GM12878 (cell line): ENCODE results near the gene CATSPERZ. TPM values are rescaled to one million over a fixed set of nuclear protein-coding genes. Genes with fewer than 3 reads are reported as not detected.
A peak's percentile ranks its signal among the peaks of the same experiment; 100 is the strongest.

Experiments
- ATAC-seq: fragments of 200-7000 bp; cut with Tn5 transposase; 3 replicates; pipeline ENCODE4 v1.9.1; 2020; ENCODE audit warnings: mild to moderate bottlenecking, moderate library complexity
- BruUV-seq: library from RNA; stranded (reverse); fragments of 400-500 nt; replicated peaks from 2 replicates; lab custom pipeline; 2021; lab: Mats Ljungman, UMichigan
- CTCF ChIA-PET: fragments of 300-600 bp; sonication (Branson Sonifier 250); formaldehyde crosslinking; extraction: SDS; loops from one replicate; lab custom pipeline; 2021; ENCODE audit warnings: inconsistent platforms; lab: Yijun Ruan, JAX
- POLR2A ChIA-PET: fragments of 350-600 bp; formaldehyde crosslinking; extraction: SDS; loops from one replicate; lab custom pipeline; 2021; ENCODE audit warnings: inconsistent platforms; lab: Charles Lee
- RAD21 ChIA-PET: fragments of 300-600 bp; sonication (Branson Sonifier 250); formaldehyde crosslinking; loops from one replicate; lab custom pipeline; 2023; ENCODE audit warnings: antibody characterized with exemption; ENCODE audit not compliant: unreplicated experiment; lab: Charles Lee
- SMC1A ChIA-PET: fragments of 300-600 bp; sonication (Branson Sonifier 250); formaldehyde crosslinking; loops from one replicate; lab custom pipeline; 2023; ENCODE audit not compliant: unreplicated experiment, uncharacterized antibody; lab: Charles Lee
- DNase-seq: peaks from one replicate; pipeline ENCODE4 v3.0.0-alpha.2; 2011; ENCODE audit warnings: low read depth, low spot score
- FAIRE-seq: peaks from 3 replicates; lab custom pipeline; 2011; peaks lifted over from hg19 to GRCh38; lab: Jason Lieb, UNC
- H2AFZ ChIP-seq: 2 replicates; pipeline ENCODE4 v1.6.0; 2011; ENCODE audit warnings: low read depth, low read length, control low read depth; ENCODE audit not compliant: control insufficient read depth
- H3K27ac ChIP-seq: 2 replicates; pipeline ENCODE4 v1.5.1; 2011; ENCODE audit warnings: control low read depth; ENCODE audit not compliant: control insufficient read depth, insufficient read depth
- H3K27me3 ChIP-seq, 2 experiments: replicated peaks in 1 of 2; 2 replicates each; pipeline versions ENCODE4 v1.6.0 to v1.6.1; 2011; ENCODE audit warnings: low read length in 1 of 2; ENCODE audit not compliant: control insufficient read depth in 2 of 2, insufficient read depth in 2 of 2
- H3K36me3 ChIP-seq, 2 experiments: 2 replicates each; pipeline ENCODE4 v1.5.1; 2011; ENCODE audit warnings: low read length in 1 of 2; ENCODE audit not compliant: control insufficient read depth in 2 of 2, insufficient read depth in 2 of 2
- H3K4me1 ChIP-seq: 2 replicates; pipeline ENCODE4 v1.6.1; 2011; ENCODE audit warnings: mild to moderate bottlenecking, low read length, moderate library complexity, mixed read lengths; ENCODE audit not compliant: control insufficient read depth, insufficient read depth
- H3K4me2 ChIP-seq: 2 replicates; pipeline ENCODE4 v1.6.0; 2011; ENCODE audit warnings: control low read depth; ENCODE audit not compliant: control insufficient read depth, insufficient read depth
- H3K4me3 ChIP-seq: fragments of 200-600 bp; sonication (generic); 2 replicates; pipeline ENCODE4 v1.5.1; 2016
- H3K79me2 ChIP-seq: 2 replicates; pipeline ENCODE4 v1.6.0; 2011; ENCODE audit warnings: low read length; ENCODE audit not compliant: control insufficient read depth, insufficient read depth
- H3K9ac ChIP-seq: 2 replicates; pipeline ENCODE4 v1.8.0; 2011; ENCODE audit warnings: low read length, control low read depth, mixed read lengths; ENCODE audit not compliant: control insufficient read depth, insufficient read depth
- H3K9me3 ChIP-seq: replicated peaks from 3 replicates; pipeline ENCODE4 v1.5.1; 2011; ENCODE audit warnings: mild to moderate bottlenecking, low read length; ENCODE audit not compliant: control insufficient read depth, insufficient read depth
- H4K20me1 ChIP-seq: 2 replicates; pipeline ENCODE4 v1.6.0; 2011; ENCODE audit not compliant: control insufficient read depth, insufficient read depth
- BACH1 ChIP-seq: fragments of 450-650 bp; IDR thresholded peaks from 2 replicates; pipeline ENCODE4 v1.6.1; 2017; ENCODE audit warnings: mild to moderate bottlenecking, borderline replicate concordance
- CUX1 ChIP-seq: IDR thresholded peaks from 2 replicates; pipeline ENCODE4 v1.6.1; 2012; ENCODE audit warnings: improper control_type of control experiment, low read depth, low read length; ENCODE audit not compliant: insufficient replicate concordance
- E2F4 ChIP-seq: IDR thresholded peaks from 2 replicates; pipeline ENCODE4 v1.6.1; 2012; ENCODE audit warnings: low read depth, low read length, improper control_type of control experiment
- NFIC ChIP-seq: IDR thresholded peaks from 2 replicates; pipeline ENCODE4 v1.6.1; 2012; ENCODE audit warnings: low read depth, mild to moderate bottlenecking, inconsistent platforms, low read length, moderate library complexity
- NR2C1 ChIP-seq: fragments of 450-650 bp; IDR thresholded peaks from 2 replicates; pipeline ENCODE4 v1.6.1; 2017; ENCODE audit warnings: antibody characterized with exemption, mild to moderate bottlenecking, moderate library complexity
- SRF ChIP-seq, 2 experiments: IDR thresholded peaks; 2 replicates each; pipeline ENCODE4 v1.6.1; 2011; ENCODE audit warnings: low read depth in 2 of 2, low read length in 2 of 2, mild to moderate bottlenecking in 1 of 2, moderate library complexity in 1 of 2
- ZNF274 ChIP-seq: IDR thresholded peaks from one replicate; pipeline ENCODE4 v1.8.0; 2011; ENCODE audit not compliant: insufficient read length, insufficient read depth
- WGBS: methylation state at CpG from one replicate; pipeline ENCODE4 v1.1.6; 2016; ENCODE audit warnings: low lambda C conversion rate; ENCODE audit not compliant: insufficient replicate concordance, insufficient coverage; ENCODE audit errors: missing lambda C conversion rate; 5-methylcytosine and 5-hydroxymethylcytosine counted together
- in situ Hi-C: fragments of 300-500 bp; cut with MboI; formaldehyde crosslinking; loops from 9 replicates; pipeline ENCODE4 v1.14.3; 2018; ENCODE audit warnings: mixed read lengths
- intact Hi-C: fragments of 100-400 bp; cut with micrococcal nuclease; formaldehyde crosslinking; loops from one replicate; pipeline ENCODE4 v1.14.2; 2022; ENCODE audit not compliant: unreplicated experiment
- polyA plus RNA-seq, 11 experiments: library from polyadenylated mRNA; depleted of rRNA in 4 of 11; unstranded in 6 of 11; stranded (reverse) in 5 of 11; fragments of >200 nt; fragmentation: Nextera tagmentation in 4 of 11; fragmentation: Illumina TruSeq in 1 of 11; extraction: Ambion mirVana in 4 of 11; extraction: Trizol in 1 of 11; gene quantifications; 1 replicate in 1 of 11; 2 replicates in 10 of 11; pipeline versions ENCODE4 v1.2.1 to v1.2.3, GENCODE V29; 2011 to 2016; ENCODE audit warnings: inconsistent platforms in 2 of 11, missing spikeins in 2 of 11, low read depth in 1 of 11
- total RNA-seq, 4 experiments: library from RNA; depleted of rRNA in 3 of 4; stranded (reverse); fragments of >200 nt in 3 of 4; fragmentation: Illumina TruSeq in 1 of 4; extraction: Trizol in 1 of 4; gene quantifications; 2 replicates each; pipeline versions ENCODE4 v1.2.1 to v1.2.3, GENCODE V29; 2013 to 2021
- TF ChIP-seq, protein P1 (sequence below): fragments of 150-350 bp; IDR thresholded peaks from 2 replicates; pipeline ENCODE4 v1.6.1; 2014; ENCODE audit warnings: mild to moderate bottlenecking, low read depth, low read length
- TF ChIP-seq, protein P2 (sequence below): fragments of 450-650 bp; IDR thresholded peaks from 2 replicates; pipeline ENCODE4 v1.6.1; 2017; ENCODE audit warnings: mild to moderate bottlenecking
- TF ChIP-seq, protein P3 (sequence below): fragments of 450-650 bp; conservative IDR thresholded peaks from 2 replicates; pipeline ENCODE4 v1.6.1; 2017; ENCODE audit warnings: mild to moderate bottlenecking, moderate library complexity

Gene CATSPERZ
- total and polyA plus RNA-seq, 10 of the 15 experiments (the other 5 are each of a cell fraction or from before 2014, with no cell fraction given) = 0.12 to 0.31 TPM; not detected in 8

DNA sequence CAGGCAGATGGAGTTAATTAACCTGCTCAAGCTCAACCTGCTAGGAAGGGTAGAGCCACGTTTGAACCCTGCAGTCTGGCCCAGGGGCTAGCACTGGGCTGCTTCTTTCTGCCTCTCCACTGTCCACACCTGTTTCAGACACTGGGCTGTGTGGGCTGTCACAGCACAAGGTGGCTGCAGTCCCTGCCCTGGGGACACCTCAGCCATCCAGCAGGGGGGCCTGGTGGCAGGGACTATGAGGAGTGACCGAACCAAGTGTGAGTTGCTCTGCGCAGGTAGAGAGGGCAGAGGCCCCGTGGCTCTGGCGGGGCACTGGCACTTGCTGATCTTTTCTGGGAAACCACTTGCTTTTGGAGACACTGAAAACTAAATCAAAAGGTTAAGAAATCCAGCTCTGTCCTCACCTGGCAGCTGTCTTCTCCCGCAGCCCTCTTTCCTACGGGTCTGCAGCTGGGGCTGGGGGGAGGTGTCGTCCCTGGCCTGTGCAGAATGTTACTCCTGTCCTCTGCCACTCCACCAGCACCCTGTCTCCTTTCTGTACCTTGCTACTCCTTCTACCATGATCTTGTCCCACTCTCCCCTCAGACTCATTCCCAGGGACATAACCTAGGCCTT is 21.5 kb upstream of the CATSPERZ start:
- Histone ChIP-seq H3K27ac (no peak overlapping the region), H3K4me3 (no peak overlapping the region), H4K20me1 (no peaks in the 10 kb centered on the region; the same call in 1 of the 2 replicates), H3K4me2 (no peak overlapping the region), H2AFZ (no peak overlapping the region), H3K27me3 (no peaks in the 10 kb centered on the region), H3K4me1 (no peaks in the 10 kb centered on the region), H3K79me2 (peaks cover 3% of the 10 kb centered on the region; the same call in 1 of the 2 replicates), H3K9me3 (no peaks in the 10 kb centered on the region), H3K9ac (no peak overlapping the region), H3K36me3 (peaks cover 0 to 3% of the 10 kb centered on the region in 2 experiments; a peak in 1 of 4 replicates)
- ChIA-PET SMC1A (interaction anchor here (0.6 to 1.8 kb wide), 3 partner anchors 9 to 432 kb away, joined by 3 to 7 read pairs (median 3); no protein-coding TSS in a partner anchor), RAD21 (no interaction called here), CTCF (interaction anchor here (0.6 to 3.5 kb wide), 4 partner anchors 22 to 177 kb away, joined by 3 to 10 read pairs (median 4); no protein-coding TSS in a partner anchor), POLR2A (interaction anchor here (0.6 to 0.7 kb wide), 2 partner anchors 38 to 1056 kb away, joined by 3 to 6 read pairs; partner anchors contain the start of gene FKBP2)
- intact Hi-C loops (no loop called here), in situ Hi-C loops (no loop called here)
- FAIRE-seq (no peak), ATAC-seq (no peak; the same call in 2 of the 3 replicates), DNase-seq (no peak)
- WGBS = 83% methylated on average over 8 of the region's 8 CpGs
- TSS peak; percentile 33 for BruUV-seq
- TF ChIP-seq CUX1 (no peak), ZNF274 (no peak), NR2C1 (no peak), E2F4 (no peak), NFIC (no peak), BACH1 (no peak), SRF (IDR thresholded peaks at IDR 0.05; ENCODE audit: low read depth in 2 of 2, low read length in 2 of 2) (no peak)
- TF ChIP-seq, protein P1, sequence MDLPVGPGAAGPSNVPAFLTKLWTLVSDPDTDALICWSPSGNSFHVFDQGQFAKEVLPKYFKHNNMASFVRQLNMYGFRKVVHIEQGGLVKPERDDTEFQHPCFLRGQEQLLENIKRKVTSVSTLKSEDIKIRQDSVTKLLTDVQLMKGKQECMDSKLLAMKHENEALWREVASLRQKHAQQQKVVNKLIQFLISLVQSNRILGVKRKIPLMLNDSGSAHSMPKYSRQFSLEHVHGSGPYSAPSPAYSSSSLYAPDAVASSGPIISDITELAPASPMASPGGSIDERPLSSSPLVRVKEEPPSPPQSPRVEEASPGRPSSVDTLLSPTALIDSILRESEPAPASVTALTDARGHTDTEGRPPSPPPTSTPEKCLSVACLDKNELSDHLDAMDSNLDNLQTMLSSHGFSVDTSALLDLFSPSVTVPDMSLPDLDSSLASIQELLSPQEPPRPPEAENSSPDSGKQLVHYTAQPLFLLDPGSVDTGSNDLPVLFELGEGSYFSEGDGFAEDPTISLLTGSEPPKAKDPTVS = no peak
- TF ChIP-seq, protein P2, sequence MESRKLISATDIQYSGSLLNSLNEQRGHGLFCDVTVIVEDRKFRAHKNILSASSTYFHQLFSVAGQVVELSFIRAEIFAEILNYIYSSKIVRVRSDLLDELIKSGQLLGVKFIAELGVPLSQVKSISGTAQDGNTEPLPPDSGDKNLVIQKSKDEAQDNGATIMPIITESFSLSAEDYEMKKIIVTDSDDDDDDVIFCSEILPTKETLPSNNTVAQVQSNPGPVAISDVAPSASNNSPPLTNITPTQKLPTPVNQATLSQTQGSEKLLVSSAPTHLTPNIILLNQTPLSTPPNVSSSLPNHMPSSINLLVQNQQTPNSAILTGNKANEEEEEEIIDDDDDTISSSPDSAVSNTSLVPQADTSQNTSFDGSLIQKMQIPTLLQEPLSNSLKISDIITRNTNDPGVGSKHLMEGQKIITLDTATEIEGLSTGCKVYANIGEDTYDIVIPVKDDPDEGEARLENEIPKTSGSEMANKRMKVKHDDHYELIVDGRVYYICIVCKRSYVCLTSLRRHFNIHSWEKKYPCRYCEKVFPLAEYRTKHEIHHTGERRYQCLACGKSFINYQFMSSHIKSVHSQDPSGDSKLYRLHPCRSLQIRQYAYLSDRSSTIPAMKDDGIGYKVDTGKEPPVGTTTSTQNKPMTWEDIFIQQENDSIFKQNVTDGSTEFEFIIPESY = no peak
- TF ChIP-seq, protein P3, sequence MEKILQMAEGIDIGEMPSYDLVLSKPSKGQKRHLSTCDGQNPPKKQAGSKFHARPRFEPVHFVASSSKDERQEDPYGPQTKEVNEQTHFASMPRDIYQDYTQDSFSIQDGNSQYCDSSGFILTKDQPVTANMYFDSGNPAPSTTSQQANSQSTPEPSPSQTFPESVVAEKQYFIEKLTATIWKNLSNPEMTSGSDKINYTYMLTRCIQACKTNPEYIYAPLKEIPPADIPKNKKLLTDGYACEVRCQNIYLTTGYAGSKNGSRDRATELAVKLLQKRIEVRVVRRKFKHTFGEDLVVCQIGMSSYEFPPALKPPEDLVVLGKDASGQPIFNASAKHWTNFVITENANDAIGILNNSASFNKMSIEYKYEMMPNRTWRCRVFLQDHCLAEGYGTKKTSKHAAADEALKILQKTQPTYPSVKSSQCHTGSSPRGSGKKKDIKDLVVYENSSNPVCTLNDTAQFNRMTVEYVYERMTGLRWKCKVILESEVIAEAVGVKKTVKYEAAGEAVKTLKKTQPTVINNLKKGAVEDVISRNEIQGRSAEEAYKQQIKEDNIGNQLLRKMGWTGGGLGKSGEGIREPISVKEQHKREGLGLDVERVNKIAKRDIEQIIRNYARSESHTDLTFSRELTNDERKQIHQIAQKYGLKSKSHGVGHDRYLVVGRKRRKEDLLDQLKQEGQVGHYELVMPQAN = no peak
